IPS-18a (cell line): ENCODE results near the gene ZNF774.

Source experiments
- H3K27ac ChIP-seq: one replicate; pipeline ENCODE4 v1.5.1; 2013; ENCODE audit warnings: low read length
- H3K27me3 ChIP-seq: one replicate; pipeline ENCODE4 v1.6.1; 2013; ENCODE audit warnings: mild to moderate bottlenecking, low read length; ENCODE audit not compliant: control insufficient read depth, insufficient read depth
- H3K36me3 ChIP-seq: one replicate; pipeline ENCODE4 v1.6.1; 2013; ENCODE audit warnings: low read depth, low read length; ENCODE audit not compliant: control insufficient read depth
- H3K4me1 ChIP-seq: one replicate; pipeline ENCODE4 v1.6.1; 2013; ENCODE audit warnings: low read depth, low read length; ENCODE audit not compliant: control insufficient read depth
- H3K4me3 ChIP-seq: one replicate; pipeline ENCODE4 v1.5.1; 2013; ENCODE audit warnings: low read length
- H3K9ac ChIP-seq: one replicate; pipeline ENCODE4 v1.6.1; 2013; ENCODE audit warnings: mild to moderate bottlenecking, low read length, moderate library complexity
- H3K9me3 ChIP-seq: one replicate; pipeline ENCODE4 v1.6.1; 2013; ENCODE audit warnings: low read depth, low read length; ENCODE audit not compliant: control insufficient read depth

The ZNF774 gene

GRCh38 chr15:90322538-90322937 lies 29.5 kb upstream of the ZNF774 start:
- Histone ChIP-seq H3K4me1 (peaks cover 8% of the 10 kb centered on the region), H3K27me3 (no peaks in the 10 kb centered on the region), H3K27ac (no peak overlapping the region), H3K9ac (no peak overlapping the region), H3K9me3 (no peaks in the 10 kb centered on the region), H3K36me3 (no peaks in the 10 kb centered on the region), H3K4me3 (no peak overlapping the region)

GRCh38 chr15:90325726-90326125 lies 26.4 kb upstream of the ZNF774 start:
- Histone ChIP-seq H3K4me1 (peaks cover 1% of the 10 kb centered on the region), H3K36me3 (no peaks in the 10 kb centered on the region)

GRCh38 chr15:90326441-90326840 lies 25.6 kb upstream of the ZNF774 start:
- no peaks in the 10 kb centered on the region for H3K9me3 ChIP-seq
- no peaks in the 10 kb centered on the region for H3K36me3 ChIP-seq
- H3K4me3 ChIP-seq = no peak overlapping the region
- no peak overlapping the region for H3K9ac ChIP-seq
- no peaks in the 10 kb centered on the region for H3K27me3 ChIP-seq
- H3K27ac ChIP-seq = no peak overlapping the region
- no peaks in the 10 kb centered on the region for H3K4me1 ChIP-seq

More at GRCh38 chr15:90325726-90326125, 26.4 kb upstream of the ZNF774 start:
- no peaks in the 10 kb centered on the region for H3K27me3 ChIP-seq
- H3K27ac ChIP-seq = no peak overlapping the region
- H3K9ac ChIP-seq = no peak overlapping the region
- no peaks in the 10 kb centered on the region for H3K9me3 ChIP-seq
- no peak overlapping the region for H3K4me3 ChIP-seq

- Histone ChIP-seq H3K9me3 (no peaks in the 10 kb centered on the region), H3K4me3 (no peak overlapping the region), H3K9ac (no peak overlapping the region), H3K36me3 (no peaks in the 10 kb centered on the region), H3K27ac (no peak overlapping the region), H3K27me3 (no peaks in the 10 kb centered on the region), H3K4me1 (no peaks in the 10 kb centered on the region)
Measured at GRCh38 chr15:90327311-90327710, 24.8 kb upstream of the ZNF774 start.

- Histone ChIP-seq H3K36me3 (no peaks in the 10 kb centered on the region), H3K9ac (no peak overlapping the region), H3K4me1 (no peaks in the 10 kb centered on the region), H3K27me3 (no peaks in the 10 kb centered on the region), H3K4me3 (no peak overlapping the region), H3K9me3 (no peaks in the 10 kb centered on the region), H3K27ac (no peak overlapping the region)
Measured at GRCh38 chr15:90334304-90334731, 17.8 kb upstream of the ZNF774 start.

GRCh38 chr15:90336705-90337141 lies 15.4 kb upstream of the ZNF774 start:
- no peaks in the 10 kb centered on the region for H3K9me3 ChIP-seq
- H3K27ac ChIP-seq = no peak overlapping the region
- H3K9ac ChIP-seq = no peak overlapping the region
- H3K4me1 ChIP-seq = no peaks in the 10 kb centered on the region
- no peak overlapping the region for H3K4me3 ChIP-seq
- H3K27me3 ChIP-seq = no peaks in the 10 kb centered on the region
- no peaks in the 10 kb centered on the region for H3K36me3 ChIP-seq

- H3K9ac ChIP-seq = no peak overlapping the region
- H3K4me3 ChIP-seq = no peak overlapping the region
- H3K9me3 ChIP-seq = no peaks in the 10 kb centered on the region
- no peaks in the 10 kb centered on the region for H3K36me3 ChIP-seq
- H3K27me3 ChIP-seq = no peaks in the 10 kb centered on the region
- H3K27ac ChIP-seq = no peak overlapping the region
- no peaks in the 10 kb centered on the region for H3K4me1 ChIP-seq
Measured at GRCh38 chr15:90337256-90337655, 14.8 kb upstream of the ZNF774 start.

GRCh38 chr15:90338532-90338931 lies 13.6 kb upstream of the ZNF774 start:
- Histone ChIP-seq H3K36me3 (no peaks in the 10 kb centered on the region), H3K27ac (no peak overlapping the region), H3K9ac (no peak overlapping the region), H3K4me3 (no peak overlapping the region), H3K27me3 (no peaks in the 10 kb centered on the region), H3K4me1 (no peaks in the 10 kb centered on the region), H3K9me3 (no peaks in the 10 kb centered on the region)

- no peak overlapping the region for H3K4me3 ChIP-seq
- H3K4me1 ChIP-seq = no peaks in the 10 kb centered on the region
Measured at GRCh38 chr15:90340345-90340744, 11.7 kb upstream of the ZNF774 start.

GRCh38 chr15:90343302-90343790 lies 8.7 kb upstream of the ZNF774 start:
- no peak overlapping the region for H3K27ac ChIP-seq
- no peak overlapping the region for H3K9ac ChIP-seq
- H3K9me3 ChIP-seq = no peaks in the 10 kb centered on the region
- H3K4me1 ChIP-seq = no peaks in the 10 kb centered on the region
- no peaks in the 10 kb centered on the region for H3K36me3 ChIP-seq
- no peak overlapping the region for H3K4me3 ChIP-seq
- H3K27me3 ChIP-seq = no peaks in the 10 kb centered on the region

More at GRCh38 chr15:90340345-90340744, 11.7 kb upstream of the ZNF774 start:
- Histone ChIP-seq H3K27me3 (no peaks in the 10 kb centered on the region), H3K36me3 (no peaks in the 10 kb centered on the region), H3K27ac (no peak overlapping the region), H3K9ac (no peak overlapping the region), H3K9me3 (no peaks in the 10 kb centered on the region)

- H3K27me3 ChIP-seq = no peaks in the 10 kb centered on the region
- H3K27ac ChIP-seq = no peak overlapping the region
- H3K9ac ChIP-seq = no peak overlapping the region
- no peaks in the 10 kb centered on the region for H3K36me3 ChIP-seq
- H3K9me3 ChIP-seq = no peaks in the 10 kb centered on the region
- H3K4me1 ChIP-seq = no peaks in the 10 kb centered on the region
- H3K4me3 ChIP-seq = no peak overlapping the region
Measured at GRCh38 chr15:90344662-90345061, 7.4 kb upstream of the ZNF774 start.

GRCh38 chr15:90345857-90346256 lies 6.2 kb upstream of the ZNF774 start:
- Histone ChIP-seq H3K9ac (no peak overlapping the region), H3K27me3 (no peaks in the 10 kb centered on the region), H3K36me3 (no peaks in the 10 kb centered on the region), H3K27ac (no peak overlapping the region), H3K9me3 (no peaks in the 10 kb centered on the region), H3K4me3 (no peak overlapping the region), H3K4me1 (no peaks in the 10 kb centered on the region)
